K562 (cell line): Measurements from ENCODE around the gene MDH2. TPM values are rescaled to one million over a fixed set of nuclear protein-coding genes. Genes with fewer than 3 reads are reported as not detected.

Source experiments
- BRD9 ChIP-seq: fragments of 450-650 bp; IDR thresholded peaks from 2 replicates; pipeline ENCODE4 v1.6.1; 2018; ENCODE audit warnings: low read depth; ENCODE audit not compliant: partially characterized antibody
- C11orf30 ChIP-seq: fragments of 450-650 bp; IDR thresholded peaks from 2 replicates; pipeline ENCODE4 v1.6.1; 2016; ENCODE audit warnings: low read depth, mild to moderate bottlenecking
- CBFA2T3 ChIP-seq: fragments of 450-650 bp; IDR thresholded peaks from 2 replicates; pipeline ENCODE4 v1.6.1; 2017
- CTBP1 ChIP-seq: fragments of 450-650 bp; IDR thresholded peaks from 2 replicates; pipeline ENCODE4 v1.6.1; 2016; ENCODE audit warnings: borderline replicate concordance
- NCOA6 ChIP-seq: fragments of 450-650 bp; IDR thresholded peaks from 2 replicates; pipeline ENCODE4 v1.6.1; 2017; ENCODE audit warnings: mild to moderate bottlenecking
- NFE2 ChIP-seq: IDR thresholded peaks from 2 replicates; pipeline ENCODE4 v1.6.1; 2014; ENCODE audit warnings: antibody characterized with exemption, low read depth
- NR0B1 ChIP-seq: fragments of 450-650 bp; IDR thresholded peaks from one replicate; pipeline ENCODE4 v1.6.1; 2018; ENCODE audit warnings: mild to moderate bottlenecking, moderate library complexity; ENCODE audit not compliant: partially characterized antibody
- NR1H2 ChIP-seq: sonication (generic); formaldehyde crosslinking; IDR thresholded peaks from 2 replicates; pipeline ENCODE4 v1.4.0; 2020; ENCODE audit warnings: mild to moderate bottlenecking, missing genetic modification reagents
- TGIF2 ChIP-seq: sonication (generic); formaldehyde crosslinking; IDR thresholded peaks from 2 replicates; pipeline ENCODE4 v1.8.1; 2022; ENCODE audit warnings: mild to moderate bottlenecking, missing genetic modification reagents, moderate library complexity
- ZNF561 ChIP-seq: fragments of 450-650 bp; formaldehyde crosslinking; conservative IDR thresholded peaks from 2 replicates; pipeline ENCODE4 v1.4.0; 2020; ENCODE audit warnings: mild to moderate bottlenecking, moderate library complexity
- ZNF695 ChIP-seq: fragments of 450-650 bp; formaldehyde crosslinking; IDR thresholded peaks from 2 replicates; pipeline ENCODE4 v1.4.0; 2020; ENCODE audit warnings: mild to moderate bottlenecking, moderate library complexity
- polyA plus RNA-seq, 8 experiments: library from polyadenylated mRNA; depleted of rRNA in 4 of 8; stranded (reverse) in 5 of 8; unstranded in 3 of 8; fragments of >200 nt; fragmentation: Nextera tagmentation in 2 of 8; fragmentation: Illumina TruSeq in 1 of 8; extraction: Ambion mirVana in 2 of 8; extraction: Trizol in 1 of 8; gene quantifications; 2 replicates each; pipeline versions ENCODE4 v1.2.1 to v1.2.3, GENCODE V29; 2011 to 2014; ENCODE audit warnings: inconsistent platforms in 1 of 8, missing spikeins in 1 of 8
- total RNA-seq, 7 experiments: library from RNA; depleted of rRNA in 6 of 7; stranded (reverse); fragments of >200 nt in 6 of 7; fragmentation: Illumina TruSeq in 2 of 7; extraction: Trizol in 2 of 7; gene quantifications; 2 replicates each; pipeline versions ENCODE4 v1.2.1 to v1.2.3, GENCODE V29; 2011 to 2021; ENCODE audit warnings: low replicate concordance in 1 of 7
- TF ChIP-seq, protein P1 (sequence below): fragments of 250-450 bp; sonication (Bioruptor Pico); IDR thresholded peaks from 2 replicates; pipeline ENCODE4 v1.8.0; 2022; ENCODE audit warnings: moderate library complexity, mild to moderate bottlenecking, inconsistent platforms
- TF ChIP-seq, protein P2 (sequence below), 2 experiments: fragments of 150-350 bp in 1 of 2; IDR thresholded peaks; 2 replicates each; pipeline ENCODE4 v1.6.1; 2012 to 2016; ENCODE audit warnings: low read depth in 2 of 2, low read length in 2 of 2, mild to moderate bottlenecking in 1 of 2, moderate library complexity in 1 of 2

Gene MDH2
- total and polyA plus RNA-seq, 9 of the 15 experiments (the other 6 are each of a cell fraction or from before 2014, with no cell fraction given): 106 to 701 (median 242) TPM

DNA sequence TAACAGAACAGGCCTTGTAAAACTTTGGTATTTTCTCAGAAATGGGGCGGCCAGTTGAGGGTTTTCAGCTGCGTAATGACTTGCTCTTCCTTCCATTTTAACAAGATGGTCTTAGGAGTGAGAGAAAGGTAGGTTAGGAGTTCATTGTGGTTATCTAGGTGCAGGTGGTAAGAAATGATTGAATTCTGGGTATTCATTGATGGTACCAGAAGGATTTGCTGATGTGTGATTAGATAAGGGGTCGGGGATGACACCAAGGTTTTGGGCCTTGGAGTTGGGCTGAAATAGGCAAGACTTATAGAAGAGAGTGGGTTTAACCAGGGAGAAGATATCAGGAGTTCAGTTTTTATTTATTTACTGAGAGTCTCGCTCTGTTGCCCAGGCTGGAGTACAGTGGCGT is 2.6 kb downstream of the MDH2 start (continued):
- TF ChIP-seq ZNF561 (CRISPR knock-in tag) (no peak), CBFA2T3 (peak; percentile 78), NCOA6 (no peak), NR1H2 (no peak), C11orf30 (no peak), NFE2 (peak; percentile 21; the same call in 1 of the 2 replicates), BRD9 (no peak), ZNF695 (CRISPR knock-in tag) (no peak), CTBP1 (peak; percentile 15; the same call in 1 of the 2 replicates), NR0B1 (no peak), TGIF2 (CRISPR knock-in tag) (no peak)
- TF ChIP-seq, protein P1, sequence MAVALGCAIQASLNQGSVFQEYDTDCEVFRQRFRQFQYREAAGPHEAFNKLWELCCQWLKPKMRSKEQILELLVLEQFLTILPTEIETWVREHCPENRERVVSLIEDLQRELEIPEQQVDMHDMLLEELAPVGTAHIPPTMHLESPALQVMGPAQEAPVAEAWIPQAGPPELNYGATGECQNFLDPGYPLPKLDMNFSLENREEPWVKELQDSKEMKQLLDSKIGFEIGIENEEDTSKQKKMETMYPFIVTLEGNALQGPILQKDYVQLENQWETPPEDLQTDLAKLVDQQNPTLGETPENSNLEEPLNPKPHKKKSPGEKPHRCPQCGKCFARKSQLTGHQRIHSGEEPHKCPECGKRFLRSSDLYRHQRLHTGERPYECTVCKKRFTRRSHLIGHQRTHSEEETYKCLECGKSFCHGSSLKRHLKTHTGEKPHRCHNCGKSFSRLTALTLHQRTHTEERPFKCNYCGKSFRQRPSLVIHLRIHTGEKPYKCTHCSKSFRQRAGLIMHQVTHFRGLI (CRISPR knock-in tag): no peak
- TF ChIP-seq, protein P2, sequence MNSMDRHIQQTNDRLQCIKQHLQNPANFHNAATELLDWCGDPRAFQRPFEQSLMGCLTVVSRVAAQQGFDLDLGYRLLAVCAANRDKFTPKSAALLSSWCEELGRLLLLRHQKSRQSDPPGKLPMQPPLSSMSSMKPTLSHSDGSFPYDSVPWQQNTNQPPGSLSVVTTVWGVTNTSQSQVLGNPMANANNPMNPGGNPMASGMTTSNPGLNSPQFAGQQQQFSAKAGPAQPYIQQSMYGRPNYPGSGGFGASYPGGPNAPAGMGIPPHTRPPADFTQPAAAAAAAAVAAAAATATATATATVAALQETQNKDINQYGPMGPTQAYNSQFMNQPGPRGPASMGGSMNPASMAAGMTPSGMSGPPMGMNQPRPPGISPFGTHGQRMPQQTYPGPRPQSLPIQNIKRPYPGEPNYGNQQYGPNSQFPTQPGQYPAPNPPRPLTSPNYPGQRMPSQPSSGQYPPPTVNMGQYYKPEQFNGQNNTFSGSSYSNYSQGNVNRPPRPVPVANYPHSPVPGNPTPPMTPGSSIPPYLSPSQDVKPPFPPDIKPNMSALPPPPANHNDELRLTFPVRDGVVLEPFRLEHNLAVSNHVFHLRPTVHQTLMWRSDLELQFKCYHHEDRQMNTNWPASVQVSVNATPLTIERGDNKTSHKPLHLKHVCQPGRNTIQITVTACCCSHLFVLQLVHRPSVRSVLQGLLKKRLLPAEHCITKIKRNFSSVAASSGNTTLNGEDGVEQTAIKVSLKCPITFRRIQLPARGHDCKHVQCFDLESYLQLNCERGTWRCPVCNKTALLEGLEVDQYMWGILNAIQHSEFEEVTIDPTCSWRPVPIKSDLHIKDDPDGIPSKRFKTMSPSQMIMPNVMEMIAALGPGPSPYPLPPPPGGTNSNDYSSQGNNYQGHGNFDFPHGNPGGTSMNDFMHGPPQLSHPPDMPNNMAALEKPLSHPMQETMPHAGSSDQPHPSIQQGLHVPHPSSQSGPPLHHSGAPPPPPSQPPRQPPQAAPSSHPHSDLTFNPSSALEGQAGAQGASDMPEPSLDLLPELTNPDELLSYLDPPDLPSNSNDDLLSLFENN (IDR thresholded peaks at IDR 0.05; ENCODE audit: low read depth in 2 of 2, low read length in 2 of 2): no peak
- TF ChIP-seq, all 486 proteins: peak for 24
